HepG2 (cell line): ENCODE data around the gene PKMYT1. TPM values are rescaled to one million over a fixed set of nuclear protein-coding genes. Genes with fewer than 3 reads are reported as not detected.
A peak's percentile ranks its signal among the peaks of the same experiment; 100 is the strongest.

Source experiments
- ARNT2 ChIP-seq: sonication (generic); formaldehyde crosslinking; IDR thresholded peaks from 2 replicates; pipeline ENCODE4 v1.8.0; 2022; ENCODE audit warnings: mild to moderate bottlenecking, low read depth, missing genetic modification reagents, moderate library complexity
- CREM ChIP-seq, 2 experiments: sonication (generic) in 1 of 2; formaldehyde crosslinking in 1 of 2; IDR thresholded peaks; 2 replicates each; pipeline versions ENCODE4 v1.4.0 to v1.6.1; 2016 to 2020; ENCODE audit warnings: antibody characterized with exemption in 1 of 2, mild to moderate bottlenecking in 1 of 2, missing genetic modification reagents in 1 of 2
- FOXJ3 ChIP-seq: sonication (generic); formaldehyde crosslinking; IDR thresholded peaks from 2 replicates; pipeline ENCODE4 v1.4.0; 2020; ENCODE audit warnings: missing genetic modification reagents, mild to moderate bottlenecking, borderline replicate concordance
- FOXK2 ChIP-seq: fragments of 450-650 bp; IDR thresholded peaks from 2 replicates; pipeline ENCODE4 v1.6.1; 2016
- IRF2 ChIP-seq: IDR thresholded peaks from 2 replicates; pipeline ENCODE4 v1.6.1; 2018; ENCODE audit warnings: missing genetic modification reagents, missing compliant biosample characterization
- MBD4 ChIP-seq: IDR thresholded peaks from 2 replicates; pipeline ENCODE4 v1.6.1; 2012; ENCODE audit warnings: low read length, inconsistent platforms, borderline replicate concordance
- NKX3-1 ChIP-seq: sonication (generic); formaldehyde crosslinking; IDR thresholded peaks from 2 replicates; pipeline ENCODE4 v1.5.0; 2020; ENCODE audit warnings: missing genetic modification reagents
- PTBP1 ChIP-seq: fragments of 200-400 bp; formaldehyde crosslinking; IDR thresholded peaks from 2 replicates; pipeline ENCODE4 v1.6.1; 2018; ENCODE audit warnings: low read length, low read depth; ENCODE audit not compliant: poor library complexity, severe bottlenecking
- RBAK ChIP-seq: sonication (generic); formaldehyde crosslinking; IDR thresholded peaks from 2 replicates; pipeline ENCODE4 v1.5.1; 2020; ENCODE audit warnings: mild to moderate bottlenecking, missing genetic modification reagents
- SAP130 ChIP-seq: IDR thresholded peaks from 2 replicates; pipeline ENCODE4 v1.6.1; 2016; ENCODE audit warnings: low read depth
- TP53 ChIP-seq: sonication (generic); formaldehyde crosslinking; conservative IDR thresholded peaks from 2 replicates; pipeline ENCODE4 v1.4.0; 2020; ENCODE audit warnings: missing genetic modification reagents
- ZBED4 ChIP-seq: sonication (generic); formaldehyde crosslinking; IDR thresholded peaks from 2 replicates; pipeline ENCODE4 v1.4.0; 2020; ENCODE audit warnings: missing genetic modification reagents, borderline replicate concordance
- ZBTB1 ChIP-seq: sonication (generic); formaldehyde crosslinking; IDR thresholded peaks from 2 replicates; pipeline ENCODE4 v1.4.0; 2020; ENCODE audit warnings: missing genetic modification reagents, borderline replicate concordance
- ZNF275 ChIP-seq: sonication (generic); formaldehyde crosslinking; IDR thresholded peaks from 2 replicates; pipeline ENCODE4 v1.8.0; 2022; ENCODE audit warnings: missing genetic modification reagents, mild to moderate bottlenecking, inconsistent platforms, borderline replicate concordance
- ZNF510 ChIP-seq: sonication (generic); formaldehyde crosslinking; IDR thresholded peaks from 2 replicates; pipeline ENCODE4 v1.4.0; 2020; ENCODE audit warnings: low read depth, mild to moderate bottlenecking, missing genetic modification reagents
- ZNF512 ChIP-seq: sonication (generic); formaldehyde crosslinking; IDR thresholded peaks from 2 replicates; pipeline ENCODE4 v1.4.0; 2020; ENCODE audit warnings: mild to moderate bottlenecking, missing genetic modification reagents
- ZNF639 ChIP-seq: conservative IDR thresholded peaks from 2 replicates; pipeline ENCODE4 v1.6.1; 2018; ENCODE audit warnings: missing genetic modification reagents
- ZNF879 ChIP-seq: sonication (generic); formaldehyde crosslinking; IDR thresholded peaks from 2 replicates; pipeline ENCODE4 v1.8.1; 2023; ENCODE audit warnings: missing genetic modification reagents
- ZXDC ChIP-seq: sonication (generic); formaldehyde crosslinking; IDR thresholded peaks from 2 replicates; pipeline ENCODE4 v1.5.0; 2020; ENCODE audit warnings: mild to moderate bottlenecking, missing genetic modification reagents
- polyA plus RNA-seq, 8 experiments: library from polyadenylated mRNA; depleted of rRNA in 3 of 8; stranded (reverse) in 7 of 8; unstranded in 1 of 8; fragments of >200 nt; fragmentation: Illumina TruSeq in 4 of 8; extraction: Trizol in 4 of 8; gene quantifications; 2 replicates each; pipeline versions ENCODE4 v1.2.1 to v1.2.3, GENCODE V29; 2011 to 2016; ENCODE audit warnings: low read depth in 4 of 8, missing spikeins in 1 of 8, mixed read lengths in 1 of 8; ENCODE audit not compliant: insufficient read depth in 1 of 8
- total RNA-seq, 5 experiments: library from RNA; depleted of rRNA; stranded (reverse); fragments of >200 nt; fragmentation: Illumina TruSeq; extraction: Trizol; gene quantifications; 2 replicates each; pipeline ENCODE4 v1.2.3, GENCODE V29; 2016; ENCODE audit warnings: low read depth in 1 of 5

Gene PKMYT1
- total and polyA plus RNA-seq, 2 of the 13 experiments (the other 11 are each of a cell fraction or from before 2014, with no cell fraction given), result 7.0 to 27.8 TPM

- TF ChIP-seq PTBP1 (no peak), RBAK (CRISPR knock-in tag) (no peak), CREM (IDR thresholded peaks at IDR 0.05) (no peak), CREM (CRISPR knock-in tag; IDR thresholded peaks at IDR 0.05) (no peak), ZNF275 (CRISPR knock-in tag) (no peak), ZBED4 (CRISPR knock-in tag) (no peak), SAP130 (CRISPR knock-in tag) (peak; percentile 50; the same call in 1 of the 2 replicates), MBD4 (no peak), ZNF510 (no peak), NKX3-1 (CRISPR knock-in tag) (no peak), ARNT2 (CRISPR knock-in tag) (peak; percentile 35; the same call in 1 of the 2 replicates), IRF2 (CRISPR knock-in tag) (no peak), TP53 (no peak), FOXK2 (no peak), ZXDC (CRISPR knock-in tag) (no peak), ZNF639 (CRISPR knock-in tag) (no peak), FOXJ3 (CRISPR knock-in tag) (no peak), ZNF879 (CRISPR knock-in tag) (no peak), ZNF512 (CRISPR knock-in tag) (no peak), ZBTB1 (CRISPR knock-in tag) (no peak)
Observed at GRCh38 chr16:2963723-2964474, 16.3 kb downstream of the PKMYT1 start, which contains the start of gene KREMEN2 (continued).
